ENCODE results near the gene MAPKBP1. TPM values are rescaled to one million over a fixed set of nuclear protein-coding genes. Genes with fewer than 3 reads are reported as not detected.
"Not testable (repeated sequence)": the region's sequence is repeated elsewhere in the genome, so short reads cannot be mapped to it uniquely, and the experiment has no call there.

The MAPKBP1 gene
- total RNA-seq, 1 donor from 2014 or later = 27.6 TPM

- no peaks in the 10 kb centered on the region for H3K9me3 ChIP-seq
- peak; percentile 59 to 95 for DNase-seq (ENCODE audit: low spot score in 2 of 2)
- TF ChIP-seq, protein P1, sequence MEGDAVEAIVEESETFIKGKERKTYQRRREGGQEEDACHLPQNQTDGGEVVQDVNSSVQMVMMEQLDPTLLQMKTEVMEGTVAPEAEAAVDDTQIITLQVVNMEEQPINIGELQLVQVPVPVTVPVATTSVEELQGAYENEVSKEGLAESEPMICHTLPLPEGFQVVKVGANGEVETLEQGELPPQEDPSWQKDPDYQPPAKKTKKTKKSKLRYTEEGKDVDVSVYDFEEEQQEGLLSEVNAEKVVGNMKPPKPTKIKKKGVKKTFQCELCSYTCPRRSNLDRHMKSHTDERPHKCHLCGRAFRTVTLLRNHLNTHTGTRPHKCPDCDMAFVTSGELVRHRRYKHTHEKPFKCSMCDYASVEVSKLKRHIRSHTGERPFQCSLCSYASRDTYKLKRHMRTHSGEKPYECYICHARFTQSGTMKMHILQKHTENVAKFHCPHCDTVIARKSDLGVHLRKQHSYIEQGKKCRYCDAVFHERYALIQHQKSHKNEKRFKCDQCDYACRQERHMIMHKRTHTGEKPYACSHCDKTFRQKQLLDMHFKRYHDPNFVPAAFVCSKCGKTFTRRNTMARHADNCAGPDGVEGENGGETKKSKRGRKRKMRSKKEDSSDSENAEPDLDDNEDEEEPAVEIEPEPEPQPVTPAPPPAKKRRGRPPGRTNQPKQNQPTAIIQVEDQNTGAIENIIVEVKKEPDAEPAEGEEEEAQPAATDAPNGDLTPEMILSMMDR (IDR thresholded peaks at IDR 0.05) = peak in 1 of 3 experiments; percentile 2
- H3K36me3 ChIP-seq = peaks cover 9 to 27% of the 10 kb centered on the region in 2 donors
- peaks cover 5 to 22% of the 10 kb centered on the region in 2 donors for H3K4me1 ChIP-seq
- peak within 1 kb of the TSS; percentile 72 to 80 for H3K27ac ChIP-seq
- H3K4me3 ChIP-seq = peak within 1 kb of the TSS; percentile 68 to 74
- no peaks in the 10 kb centered on the region for H3K27me3 ChIP-seq
- intact Hi-C loops (cut with DNase I) = loop anchor here (1.0 to 10.0 kb wide), 6 partner anchors 54 to 444 kb away; partner anchors contain the start of genes EHD4, GANC, MAPKBP1 and TMEM87A
Observed at GRCh38 chr15:41827880-41828806, 53.9 kb downstream of the MAPKBP1 start, which contains the start of gene JMJD7. Gene JMJD7, plus strand, starts transcription at chr15:41828092. Its CDS starts 33 bp downstream, at chr15:41828125.

- no peaks in the 10 kb centered on the region for H3K9me3 ChIP-seq
- H3K36me3 ChIP-seq = peaks cover 3 to 20% of the 10 kb centered on the region in 2 donors
- H3K4me3 ChIP-seq = peak overlapping the region; percentile 68 to 74
- H3K27me3 ChIP-seq = no peaks in the 10 kb centered on the region
- H3K27ac ChIP-seq = peak overlapping the region; percentile 68 to 80
- TF ChIP-seq, protein P1 (IDR thresholded peaks at IDR 0.05) = no peak
- no peak for DNase-seq (ENCODE audit: low spot score in 2 of 2)
- H3K4me1 ChIP-seq = peaks cover 5 to 22% of the 10 kb centered on the region in 2 donors
- intact Hi-C loops (cut with DNase I) = loop anchor here (1.0 to 10.0 kb wide), 6 partner anchors 54 to 444 kb away; partner anchors contain the start of genes EHD4, GANC, MAPKBP1 and TMEM87A
Observed at GRCh38 chr15:41828807-41829141, 54.5 kb downstream of the MAPKBP1 start.

DNA sequence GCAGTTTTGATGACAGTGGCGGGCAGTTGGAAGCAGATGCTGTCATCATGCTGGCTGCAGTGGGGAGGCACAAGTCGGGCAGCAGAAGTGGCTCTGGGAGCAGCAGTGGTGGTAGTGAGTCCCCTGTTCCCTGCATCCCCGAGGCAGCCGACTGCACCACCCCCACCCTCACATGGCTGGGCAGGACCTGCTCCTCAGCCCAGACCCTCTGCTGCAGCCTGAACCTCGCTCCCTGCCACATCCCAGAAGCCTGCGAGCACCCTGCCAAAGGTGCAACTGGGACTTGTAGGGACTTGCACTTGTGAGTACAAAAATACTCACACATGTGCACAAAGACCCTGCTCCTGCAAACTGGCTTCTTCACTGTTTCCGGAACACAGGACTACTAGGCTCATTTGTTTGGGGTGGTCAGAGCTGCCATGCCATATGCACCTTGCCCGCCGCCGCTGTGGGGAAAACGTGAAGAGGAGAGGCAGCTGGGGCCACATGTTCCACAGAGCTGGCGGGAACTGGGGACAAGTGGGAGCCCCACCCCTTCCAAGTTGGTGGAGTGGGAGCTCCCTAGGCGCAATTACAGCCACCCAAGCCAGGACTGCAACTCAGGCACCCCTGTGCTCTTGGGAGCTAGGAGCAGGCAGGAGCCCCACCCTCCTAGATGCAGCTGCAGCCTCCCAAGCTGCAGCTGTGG, 55.8 kb downstream of the MAPKBP1 start:
- Histone ChIP-seq H3K9me3 (no peaks in the 10 kb centered on the region), H3K27ac (no peak overlapping the region), H3K4me3 (no peak overlapping the region), H3K4me1 (peaks cover 5 to 22% of the 10 kb centered on the region in 2 donors), H3K27me3 (no peaks in the 10 kb centered on the region), H3K36me3 (peaks cover 0 to 17% of the 10 kb centered on the region in 2 donors)
- intact Hi-C loops (cut with DNase I) = loop anchor here (2.0 to 10.0 kb wide), 5 partner anchors 72 to 442 kb away; partner anchors contain the start of genes EHD4, GANC, TMEM87A and TYRO3
- TF ChIP-seq, protein P1 (IDR thresholded peaks at IDR 0.05) = no peak
- DNase-seq (ENCODE audit: low spot score in 2 of 2) = no peak

GRCh38 chr15:41831291-41831690, 57.0 kb downstream of the MAPKBP1 start:
- DNase-seq (ENCODE audit: low spot score in 2 of 2); H3K27ac ChIP-seq; intact Hi-C loops (cut with DNase I); H3K27me3 ChIP-seq; H3K4me3 ChIP-seq; H3K9me3 ChIP-seq: not testable (repeated sequence)
- H3K4me1 ChIP-seq = peaks cover 5 to 22% of the 10 kb centered on the region in 2 donors
- peaks cover 0 to 21% of the 10 kb centered on the region in 2 donors for H3K36me3 ChIP-seq

GRCh38 chr15:41832208-41832607, 57.9 kb downstream of the MAPKBP1 start:
- H3K36me3 ChIP-seq = peaks cover 2 to 27% of the 10 kb centered on the region in 2 donors
- no peaks in the 10 kb centered on the region for H3K9me3 ChIP-seq
- intact Hi-C loops (cut with DNase I) = no loop called here
- no peak for DNase-seq (ENCODE audit: low spot score in 2 of 2)
- H3K27me3 ChIP-seq = no peaks in the 10 kb centered on the region
- TF ChIP-seq, protein P1 (IDR thresholded peaks at IDR 0.05) = no peak
- no peak overlapping the region for H3K27ac ChIP-seq
- H3K4me3 ChIP-seq = no peak overlapping the region
- H3K4me1 ChIP-seq = peaks cover 4 to 20% of the 10 kb centered on the region in 2 donors

All from ascending aorta (tissue), 2 donors.